Skeletal muscle satellite cell (primary cell): ENCODE measurements around the gene YIF1A.

Experiments
- H3K27me3 ChIP-seq: 2 replicates; pipeline ENCODE4 v1.7.0; 2013; ENCODE audit warnings: low read length; ENCODE audit not compliant: control insufficient read depth, insufficient read depth
- H3K36me3 ChIP-seq: 2 replicates; pipeline ENCODE4 v1.7.0; 2013; ENCODE audit warnings: mild to moderate bottlenecking, control low read depth, low read length; ENCODE audit not compliant: insufficient read depth
- H3K4me1 ChIP-seq: 2 replicates; pipeline ENCODE4 v1.7.0; 2013; ENCODE audit warnings: low read length; ENCODE audit not compliant: control insufficient read depth, insufficient read depth
- H3K4me2 ChIP-seq: 2 replicates; pipeline ENCODE4 v1.7.0; 2013; ENCODE audit warnings: mild to moderate bottlenecking, low read length
- H3K4me3 ChIP-seq: 2 replicates; pipeline ENCODE4 v1.7.0; 2013; ENCODE audit warnings: low read length
- H3K9ac ChIP-seq: 2 replicates; pipeline ENCODE4 v1.7.0; 2013; ENCODE audit warnings: mild to moderate bottlenecking, low read depth, low read length, moderate library complexity
- H3K9me3 ChIP-seq: replicated peaks from 2 replicates; pipeline ENCODE4 v1.7.0; 2013; ENCODE audit warnings: mild to moderate bottlenecking, control low read depth, low read length

The YIF1A gene

DNA sequence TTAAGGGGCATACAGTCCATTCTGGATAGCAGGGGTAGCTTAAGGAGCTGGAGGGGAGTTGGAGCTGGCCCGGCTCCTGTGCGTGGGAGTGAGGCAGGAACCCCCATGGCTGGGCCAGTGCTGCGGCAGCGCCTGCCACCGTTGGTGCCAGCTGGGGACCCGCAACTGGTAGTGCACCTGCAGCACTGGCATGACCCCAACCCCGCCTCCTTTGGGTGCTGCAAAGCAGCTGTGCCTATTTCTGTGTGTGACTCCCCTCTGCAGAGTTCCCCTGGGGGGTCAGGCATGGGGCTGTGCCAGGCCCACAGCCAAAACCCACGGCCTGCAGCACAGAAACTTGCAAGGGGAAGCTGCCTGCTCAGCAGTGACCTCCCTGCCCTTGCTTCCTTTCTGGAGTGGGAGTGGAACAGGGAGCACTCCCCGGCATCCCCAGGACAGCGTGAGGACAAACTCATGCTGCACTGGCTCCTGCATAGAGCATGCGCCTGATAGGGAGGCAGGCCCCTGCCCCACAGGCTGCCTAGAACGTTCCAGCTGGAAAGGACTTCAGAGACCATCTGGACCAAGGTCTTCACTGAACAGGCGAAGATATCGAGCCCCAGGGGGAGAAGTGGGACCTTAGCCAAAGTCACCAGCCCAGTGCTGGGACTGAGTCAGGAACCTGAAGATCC is 46.7 kb downstream of the YIF1A start:
- H3K9ac ChIP-seq, result no peak overlapping the region

DNA sequence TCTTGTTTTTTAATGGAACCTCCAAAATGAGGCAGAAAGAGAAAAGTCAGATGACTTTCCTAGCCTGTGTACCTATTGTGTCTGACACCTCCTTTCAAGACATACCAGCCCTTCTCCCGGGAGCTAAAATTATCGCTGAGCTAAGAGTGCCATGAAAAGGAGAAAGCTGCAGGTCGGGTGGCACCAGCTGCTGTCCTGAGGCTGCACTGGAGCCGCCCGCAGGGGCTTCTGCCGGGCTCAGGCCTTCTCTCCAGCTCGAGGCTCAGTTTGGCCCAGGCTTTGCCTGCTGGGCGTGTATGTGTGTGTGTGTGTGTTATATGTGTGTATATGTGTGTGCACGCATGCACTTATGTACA is 48.2 kb downstream of the YIF1A start:
- H3K36me3 ChIP-seq, result peaks cover 54% of the 10 kb centered on the region
- H3K4me3 ChIP-seq, result no peak overlapping the region
- no peaks in the 10 kb centered on the region for H3K9me3 ChIP-seq
- H3K4me1 ChIP-seq, result no peaks in the 10 kb centered on the region
- no peaks in the 10 kb centered on the region for H3K27me3 ChIP-seq
- H3K9ac ChIP-seq, result no peak overlapping the region
- no peak overlapping the region for H3K4me2 ChIP-seq

More for the DNA sequence above, 46.7 kb downstream of the YIF1A start:
- H3K4me1 ChIP-seq, result no peaks in the 10 kb centered on the region
- H3K36me3 ChIP-seq, result peaks cover 50% of the 10 kb centered on the region
- H3K4me3 ChIP-seq, result no peak overlapping the region
- H3K4me2 ChIP-seq, result no peak overlapping the region
- no peaks in the 10 kb centered on the region for H3K9me3 ChIP-seq
- no peaks in the 10 kb centered on the region for H3K27me3 ChIP-seq

DNA sequence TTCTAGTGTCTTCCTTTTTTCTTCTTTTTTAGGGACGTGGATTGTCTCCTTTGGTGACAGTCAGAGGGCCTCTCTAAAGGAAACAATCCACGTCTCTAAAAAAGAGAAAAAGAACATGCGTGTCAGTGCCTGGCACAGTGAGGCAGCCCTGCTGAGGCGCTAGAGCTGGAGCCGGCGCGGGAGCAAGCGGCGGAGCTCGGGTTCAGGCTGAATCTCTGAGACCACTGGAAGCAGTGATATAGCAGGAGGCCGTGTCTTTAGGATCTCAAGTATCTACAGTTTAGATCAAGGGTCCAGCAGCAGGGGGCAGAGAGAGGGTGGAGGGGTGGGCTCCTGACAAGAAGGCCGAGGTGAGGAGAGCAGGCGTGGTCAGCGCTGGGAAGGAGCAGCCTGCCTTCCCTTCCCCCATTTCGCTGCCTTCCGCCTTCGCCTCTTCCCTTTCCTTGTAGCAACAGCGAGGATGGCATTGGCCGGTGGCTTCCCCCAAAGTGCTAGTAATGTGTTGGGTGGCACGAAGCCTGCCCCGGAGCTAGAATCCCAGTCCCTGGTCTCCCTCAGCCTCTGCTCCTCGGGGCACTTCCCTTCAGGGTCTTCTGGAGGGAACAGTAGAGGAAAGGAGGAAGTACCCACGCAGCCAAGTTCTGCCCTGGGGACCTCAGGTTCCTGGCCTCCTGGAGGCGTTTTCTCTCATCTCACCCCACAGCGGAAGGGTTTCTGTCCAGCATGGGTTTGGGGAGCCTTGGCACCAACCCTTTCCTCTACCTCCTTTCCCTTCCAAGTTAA is 48.8 kb downstream of the YIF1A start:
- H3K36me3 ChIP-seq, result peaks cover 59% of the 10 kb centered on the region

DNA sequence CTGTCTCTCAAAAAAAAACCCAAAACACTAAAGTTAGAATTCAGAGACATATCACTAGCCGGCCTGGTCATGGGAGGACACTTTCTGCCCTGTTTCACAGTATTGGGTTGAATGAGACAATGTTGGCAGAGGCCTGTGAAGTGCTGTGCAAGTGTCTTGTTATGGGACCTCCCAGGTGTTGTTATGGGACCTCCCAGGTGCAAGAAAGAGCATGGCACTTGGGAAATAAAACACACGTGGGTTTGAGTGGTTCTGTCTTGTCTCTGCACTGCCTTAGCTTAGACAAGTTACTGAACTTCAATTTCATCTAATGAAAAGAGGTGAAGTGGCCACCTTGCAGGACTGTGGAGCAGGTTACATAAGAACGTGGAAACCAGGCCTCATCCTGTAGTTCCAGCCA is 49.4 kb downstream of the YIF1A start:
- H3K9ac ChIP-seq, result no peak overlapping the region
- H3K4me3 ChIP-seq, result no peak overlapping the region
- H3K27me3 ChIP-seq, result no peaks in the 10 kb centered on the region
- H3K4me1 ChIP-seq, result no peaks in the 10 kb centered on the region
- no peaks in the 10 kb centered on the region for H3K9me3 ChIP-seq
- H3K36me3 ChIP-seq, result peaks cover 57% of the 10 kb centered on the region
- no peak overlapping the region for H3K4me2 ChIP-seq

More for the DNA sequence above, 48.8 kb downstream of the YIF1A start:
- Histone ChIP-seq H3K9ac (no peak overlapping the region), H3K9me3 (no peaks in the 10 kb centered on the region), H3K4me2 (no peak overlapping the region), H3K4me1 (no peaks in the 10 kb centered on the region), H3K4me3 (no peak overlapping the region), H3K27me3 (no peaks in the 10 kb centered on the region)

DNA sequence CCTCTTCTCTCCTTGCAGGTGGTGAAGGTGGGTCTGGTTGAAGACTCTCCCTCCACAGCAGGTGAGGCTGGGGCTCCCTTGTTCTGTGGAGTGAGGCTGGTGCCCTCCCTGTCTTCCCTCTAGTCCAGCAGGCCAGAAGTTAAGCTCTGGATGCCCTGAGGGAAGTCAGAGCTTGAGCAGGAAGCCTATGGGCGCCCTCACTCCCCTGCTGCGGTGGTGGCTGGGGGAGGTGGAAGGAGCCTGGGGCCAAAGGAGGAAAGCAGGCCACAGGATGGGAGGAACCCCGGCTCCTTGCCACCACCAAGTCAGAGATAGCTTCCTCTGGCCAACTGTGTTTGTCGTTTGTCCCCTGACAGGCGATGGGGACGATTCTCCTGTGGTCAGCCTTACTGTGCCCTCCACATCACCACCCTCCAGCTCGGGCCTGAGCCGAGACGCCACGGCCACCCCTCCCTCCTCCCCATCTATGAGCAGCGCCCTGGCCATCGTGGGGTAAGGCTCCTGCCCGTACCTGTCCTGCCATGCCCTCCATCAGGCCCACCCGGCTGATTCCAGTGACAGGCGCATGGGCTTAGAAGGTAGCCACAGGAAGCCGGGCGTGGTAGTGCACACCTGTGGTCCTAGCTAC is 50.0 kb downstream of the YIF1A start:
- no peak overlapping the region for H3K9ac ChIP-seq
- no peaks in the 10 kb centered on the region for H3K9me3 ChIP-seq
- peaks cover 60% of the 10 kb centered on the region for H3K36me3 ChIP-seq
- no peaks in the 10 kb centered on the region for H3K4me1 ChIP-seq
- no peak overlapping the region for H3K4me3 ChIP-seq
- no peaks in the 10 kb centered on the region for H3K27me3 ChIP-seq
- no peak overlapping the region for H3K4me2 ChIP-seq

DNA sequence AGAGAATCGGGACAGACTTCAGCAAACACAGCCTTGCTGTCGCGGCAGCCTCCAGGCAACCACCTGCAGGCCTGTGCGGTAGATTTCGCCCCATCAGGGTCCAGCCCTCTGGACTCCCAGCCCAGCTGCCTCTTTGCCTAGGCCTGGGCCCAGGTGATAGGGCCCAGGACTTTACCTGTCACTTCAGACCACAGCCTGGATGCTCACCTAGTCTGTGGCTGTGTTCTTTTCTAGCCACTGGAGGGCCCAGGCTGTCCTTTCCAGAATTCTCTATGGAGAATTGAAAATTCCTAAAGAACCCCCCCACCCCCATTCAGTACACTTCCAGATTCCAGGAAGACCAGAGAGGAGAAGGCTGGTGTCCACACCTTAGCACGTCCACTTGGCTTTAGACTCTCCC is 51.1 kb downstream of the YIF1A start:
- peaks cover 71% of the 10 kb centered on the region for H3K36me3 ChIP-seq
- no peaks in the 10 kb centered on the region for H3K9me3 ChIP-seq
- H3K4me2 ChIP-seq, result no peak overlapping the region
- no peaks in the 10 kb centered on the region for H3K27me3 ChIP-seq
- H3K4me3 ChIP-seq, result no peak overlapping the region
- no peak overlapping the region for H3K9ac ChIP-seq
- no peaks in the 10 kb centered on the region for H3K4me1 ChIP-seq

DNA sequence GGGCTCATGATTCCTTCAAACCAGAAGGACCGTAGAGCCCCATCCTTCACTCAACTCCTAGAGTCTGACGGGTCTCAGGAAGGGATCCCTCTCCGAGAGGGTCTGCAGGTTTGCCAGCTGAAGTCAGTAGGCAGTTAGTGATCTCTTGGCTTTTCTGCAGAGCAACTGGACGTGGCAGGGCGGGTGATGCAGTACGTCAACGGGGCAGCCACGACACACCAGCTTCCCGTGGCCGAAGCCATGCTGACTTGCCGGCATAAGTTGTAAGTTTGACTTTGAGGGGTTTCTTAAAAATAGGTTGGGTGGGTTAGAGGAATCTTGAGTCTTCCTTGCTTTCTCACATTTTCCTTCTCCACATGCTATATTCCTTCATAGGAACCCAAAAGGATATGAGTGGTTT is 53.8 kb downstream of the YIF1A start:
- no peaks in the 10 kb centered on the region for H3K27me3 ChIP-seq
- no peaks in the 10 kb centered on the region for H3K9me3 ChIP-seq
- H3K36me3 ChIP-seq, result peaks cover 83% of the 10 kb centered on the region
- no peak overlapping the region for H3K4me3 ChIP-seq
- no peaks in the 10 kb centered on the region for H3K4me1 ChIP-seq
- H3K9ac ChIP-seq, result no peak overlapping the region
- H3K4me2 ChIP-seq, result no peak overlapping the region
